HepG2 (cell line): ENCODE measurements around the gene MTHFD1L. TPM values are rescaled to one million over a fixed set of nuclear protein-coding genes. Genes with fewer than 3 reads are reported as not detected.

ENCODE experiments used
- ATAC-seq: fragments of 200-7000 bp; cut with Tn5 transposase; 3 replicates; pipeline ENCODE4 v1.9.1; 2020; ENCODE audit warnings: mild to moderate bottlenecking, moderate library complexity
- BruUV-seq: library from RNA; stranded (reverse); fragments of 400-500 nt; replicated peaks from 2 replicates; lab custom pipeline; 2021; lab: Mats Ljungman, UMichigan
- CTCF ChIA-PET: fragments of 300-600 bp; formaldehyde crosslinking; extraction: SDS; loops from one replicate; lab custom pipeline; 2021; ENCODE audit warnings: low total read pairs, inconsistent platforms, low intra/inter-chr PET ratio; lab: Yijun Ruan, JAX
- POLR2A ChIA-PET: fragments of 350-600 bp; sonication (Branson Sonifier 250); formaldehyde crosslinking; loops from one replicate; lab custom pipeline; 2020; ENCODE audit warnings: antibody characterized with exemption, inconsistent platforms; lab: Yijun Ruan, JAX
- DNase-seq: peaks from one replicate; pipeline ENCODE4 v3.0.0-alpha.2; 2015; ENCODE audit warnings: low spot score
- FAIRE-seq: peaks from 3 replicates; lab custom pipeline; 2011; peaks lifted over from hg19 to GRCh38; lab: Jason Lieb, UNC
- H2AFZ ChIP-seq: one replicate; pipeline ENCODE4 v1.6.1; 2011; ENCODE audit warnings: low read length, inconsistent platforms
- H3K27ac ChIP-seq: fragments of 300-600 bp; 3 replicates; pipeline ENCODE4 v1.8.0; 2011; ENCODE audit warnings: mixed run types, mild to moderate bottlenecking, mixed read lengths, low read length, inconsistent platforms; ENCODE audit not compliant: insufficient read depth; ENCODE audit errors: extremely low read length
- H3K27me3 ChIP-seq, 2 experiments: fragments of 200-600 bp in 1 of 2; 2 replicates in 1 of 2; 3 replicates in 1 of 2; pipeline versions ENCODE4 v1.6.0 to v1.8.0; 2011; ENCODE audit warnings: low read length in 2 of 2, mild to moderate bottlenecking in 2 of 2, moderate library complexity in 2 of 2, inconsistent platforms in 1 of 2; ENCODE audit not compliant: insufficient read depth in 2 of 2, control insufficient read depth in 1 of 2
- H3K36me3 ChIP-seq, 2 experiments: fragments of 200-600 bp in 1 of 2; replicated peaks in 1 of 2; 2 replicates in 1 of 2; 3 replicates in 1 of 2; pipeline versions ENCODE4 v1.5.1 to v1.8.0; 2011; ENCODE audit warnings: low read length in 2 of 2, inconsistent platforms in 1 of 2; ENCODE audit not compliant: insufficient read depth in 2 of 2, control insufficient read depth in 1 of 2
- H3K4me1 ChIP-seq: 2 replicates; pipeline ENCODE4 v1.5.1; 2012; ENCODE audit warnings: low read length, inconsistent platforms; ENCODE audit not compliant: insufficient read depth
- H3K4me2 ChIP-seq: 2 replicates; pipeline ENCODE4 v1.6.0; 2011; ENCODE audit warnings: low read depth, low read length, inconsistent platforms
- H3K4me3 ChIP-seq, 3 experiments: fragments of 200-600 bp in 1 of 3; sonication (generic), shearing (Covaris generic) in 1 of 3; replicated peaks in 1 of 3; 2 replicates each; pipeline ENCODE4 v1.5.1; 2011 to 2016; ENCODE audit warnings: low read length in 3 of 3, inconsistent platforms in 2 of 3, low read depth in 2 of 3, mild to moderate bottlenecking in 2 of 3, control low read depth in 1 of 3, mixed read lengths in 1 of 3; ENCODE audit not compliant: insufficient read depth in 1 of 3
- H3K79me2 ChIP-seq: one replicate; pipeline ENCODE4 v1.6.1; 2011; ENCODE audit warnings: low read length, inconsistent platforms; ENCODE audit not compliant: insufficient read depth
- H3K9ac ChIP-seq: 2 replicates; pipeline ENCODE4 v1.6.0; 2011; ENCODE audit warnings: mild to moderate bottlenecking, low read depth, low read length, inconsistent platforms; ENCODE audit not compliant: insufficient read depth
- H3K9me3 ChIP-seq: 2 replicates; pipeline ENCODE4 v1.5.1; 2012; ENCODE audit warnings: mild to moderate bottlenecking, low read length
- H4K20me1 ChIP-seq: 2 replicates; pipeline ENCODE4 v1.6.0; 2011; ENCODE audit warnings: inconsistent platforms, mild to moderate bottlenecking, low read length, moderate library complexity; ENCODE audit not compliant: insufficient read depth
- MEIS1 ChIP-seq: sonication (generic); formaldehyde crosslinking; IDR thresholded peaks from 2 replicates; pipeline ENCODE4 v1.9.0; 2021; ENCODE audit warnings: mild to moderate bottlenecking, missing genetic modification reagents, moderate library complexity, borderline replicate concordance
- NCOA5 ChIP-seq: sonication (generic); formaldehyde crosslinking; IDR thresholded peaks from 2 replicates; pipeline ENCODE4 v1.4.0; 2020; ENCODE audit warnings: missing genetic modification reagents
- NKX3-1 ChIP-seq: sonication (generic); formaldehyde crosslinking; IDR thresholded peaks from 2 replicates; pipeline ENCODE4 v1.5.0; 2020; ENCODE audit warnings: missing genetic modification reagents
- SNAPC2 ChIP-seq: sonication (generic); formaldehyde crosslinking; IDR thresholded peaks from 2 replicates; pipeline ENCODE4 v1.8.1; 2022; ENCODE audit warnings: mild to moderate bottlenecking, missing genetic modification reagents
- ZNF10 ChIP-seq: sonication (generic); formaldehyde crosslinking; IDR thresholded peaks from 2 replicates; pipeline ENCODE4 v1.4.0; 2020; ENCODE audit warnings: mild to moderate bottlenecking, low read depth, missing genetic modification reagents, borderline replicate concordance
- ZNF33B ChIP-seq: sonication (generic); formaldehyde crosslinking; IDR thresholded peaks from 2 replicates; pipeline ENCODE4 v1.5.1; 2020; ENCODE audit warnings: mild to moderate bottlenecking, missing genetic modification reagents
- ZNF570 ChIP-seq: sonication (generic); formaldehyde crosslinking; IDR thresholded peaks from 2 replicates; pipeline ENCODE4 v1.4.0; 2020; ENCODE audit warnings: mild to moderate bottlenecking, missing genetic modification reagents, borderline replicate concordance
- ZNF782 ChIP-seq: sonication (generic); formaldehyde crosslinking; IDR thresholded peaks from 2 replicates; pipeline ENCODE4 v1.4.0; 2020; ENCODE audit warnings: missing genetic modification reagents, mild to moderate bottlenecking, borderline replicate concordance
- ZNF816 ChIP-seq: sonication (generic); formaldehyde crosslinking; IDR thresholded peaks from 2 replicates; pipeline ENCODE4 v1.8.0; 2022; ENCODE audit warnings: missing genetic modification reagents, mild to moderate bottlenecking, borderline replicate concordance
- WGBS: methylation state at CpG from one replicate; pipeline ENCODE4 v1.1.6; 2017; ENCODE audit warnings: low lambda C conversion rate; 5-methylcytosine and 5-hydroxymethylcytosine counted together
- in situ Hi-C: cut with HindIII; loops from 2 replicates; pipeline ENCODE4 v1.10.0; 2017; ENCODE audit warnings: low pct_unique_long_range_greater_than_20kb; ENCODE audit not compliant: extremely low pct_ligation_motif_present
- intact Hi-C: fragments of 100-400 bp; cut with micrococcal nuclease; formaldehyde crosslinking; loops from one replicate; pipeline ENCODE4 v1.10.0; 2022; ENCODE audit not compliant: unreplicated experiment
- polyA plus RNA-seq, 8 experiments: library from polyadenylated mRNA; depleted of rRNA in 3 of 8; stranded (reverse) in 7 of 8; unstranded in 1 of 8; fragments of >200 nt; fragmentation: Illumina TruSeq in 4 of 8; extraction: Trizol in 4 of 8; gene quantifications; 2 replicates each; pipeline versions ENCODE4 v1.2.1 to v1.2.3, GENCODE V29; 2011 to 2016; ENCODE audit warnings: low read depth in 4 of 8, missing spikeins in 1 of 8, mixed read lengths in 1 of 8; ENCODE audit not compliant: insufficient read depth in 1 of 8
- total RNA-seq, 5 experiments: library from RNA; depleted of rRNA; stranded (reverse); fragments of >200 nt; fragmentation: Illumina TruSeq; extraction: Trizol; gene quantifications; 2 replicates each; pipeline ENCODE4 v1.2.3, GENCODE V29; 2016; ENCODE audit warnings: low read depth in 1 of 5
- TF ChIP-seq, protein P1 (sequence below): sonication (generic); formaldehyde crosslinking; IDR thresholded peaks from 2 replicates; pipeline ENCODE4 v1.4.0; 2020; ENCODE audit warnings: missing genetic modification reagents
- TF ChIP-seq, protein P2 (sequence below): sonication (generic); formaldehyde crosslinking; IDR thresholded peaks from 2 replicates; pipeline ENCODE4 v1.5.0; 2020; ENCODE audit warnings: missing genetic modification reagents, mild to moderate bottlenecking, borderline replicate concordance
- TF ChIP-seq, protein P3 (sequence below), 2 experiments: IDR thresholded peaks; 2 replicates each; pipeline ENCODE4 v1.6.1; 2011 to 2012; ENCODE audit warnings: low read length in 2 of 2, borderline replicate concordance in 1 of 2, low read depth in 1 of 2, mild to moderate bottlenecking in 1 of 2, moderate library complexity in 1 of 2

MTHFD1L gene
- total and polyA plus RNA-seq, 2 of the 13 experiments (the other 11 are each of a cell fraction or from before 2014, with no cell fraction given): 24.0 to 39.6 TPM

DNA sequence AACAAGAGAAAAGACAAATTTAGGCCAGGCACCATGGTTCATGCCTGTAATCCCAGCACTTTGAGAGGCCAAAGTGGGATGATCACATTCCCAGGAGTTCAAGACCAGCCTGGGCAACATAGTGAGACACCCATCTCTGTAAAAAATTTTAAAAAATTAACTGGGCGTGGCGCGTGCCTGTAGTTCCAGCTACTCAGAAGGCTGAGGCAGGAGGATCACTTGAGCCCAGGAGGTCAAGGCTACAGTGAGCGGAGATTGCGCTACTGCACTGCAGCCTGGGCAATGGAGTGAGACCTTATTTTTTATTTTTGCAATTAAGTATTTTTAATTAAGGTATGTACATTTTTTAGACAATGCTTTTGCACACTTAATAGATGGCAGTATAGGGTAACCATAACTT is 3.3 kb downstream of the MTHFD1L start:
- ATAC-seq: no peak
- H3K27ac ChIP-seq: no peak overlapping the region
- peaks cover 58% of the 10 kb centered on the region for H3K79me2 ChIP-seq
- no peak overlapping the region for H3K4me2 ChIP-seq
- POLR2A ChIA-PET: interaction anchor here (1.6 kb wide), 1 partner anchor 10 kb away, joined by 8 read pairs; no protein-coding TSS in a partner anchor
- WGBS: 98% methylated on average over 5 of the region's 5 CpGs
- no peaks in the 10 kb centered on the region for H3K9me3 ChIP-seq
- H3K27me3 ChIP-seq: no peaks in the 10 kb centered on the region; a peak in 1 of 5 replicates
- H3K4me3 ChIP-seq: no peak overlapping the region
- in situ Hi-C loops: no loop called here
- no peak overlapping the region for H3K9ac ChIP-seq
- CTCF ChIA-PET: no interaction called here
- DNase-seq: no peak
- no TSS peak for BruUV-seq
- H4K20me1 ChIP-seq: peaks cover 12% of the 10 kb centered on the region; the same call in 1 of the 2 replicates
- peaks cover 0 to 11% of the 10 kb centered on the region in 2 experiments; a peak in 2 of 5 replicates for H3K36me3 ChIP-seq
- no peak for FAIRE-seq
- intact Hi-C loops: no loop called here
- TF ChIP-seq, protein P1, sequence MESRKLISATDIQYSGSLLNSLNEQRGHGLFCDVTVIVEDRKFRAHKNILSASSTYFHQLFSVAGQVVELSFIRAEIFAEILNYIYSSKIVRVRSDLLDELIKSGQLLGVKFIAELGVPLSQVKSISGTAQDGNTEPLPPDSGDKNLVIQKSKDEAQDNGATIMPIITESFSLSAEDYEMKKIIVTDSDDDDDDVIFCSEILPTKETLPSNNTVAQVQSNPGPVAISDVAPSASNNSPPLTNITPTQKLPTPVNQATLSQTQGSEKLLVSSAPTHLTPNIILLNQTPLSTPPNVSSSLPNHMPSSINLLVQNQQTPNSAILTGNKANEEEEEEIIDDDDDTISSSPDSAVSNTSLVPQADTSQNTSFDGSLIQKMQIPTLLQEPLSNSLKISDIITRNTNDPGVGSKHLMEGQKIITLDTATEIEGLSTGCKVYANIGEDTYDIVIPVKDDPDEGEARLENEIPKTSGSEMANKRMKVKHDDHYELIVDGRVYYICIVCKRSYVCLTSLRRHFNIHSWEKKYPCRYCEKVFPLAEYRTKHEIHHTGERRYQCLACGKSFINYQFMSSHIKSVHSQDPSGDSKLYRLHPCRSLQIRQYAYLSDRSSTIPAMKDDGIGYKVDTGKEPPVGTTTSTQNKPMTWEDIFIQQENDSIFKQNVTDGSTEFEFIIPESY (CRISPR knock-in tag): peak; percentile 76; the same call in 1 of the 2 replicates
- no peak for TF ChIP-seq ZNF10 (CRISPR knock-in tag)
- no peak for TF ChIP-seq NCOA5 (CRISPR knock-in tag)
- H3K4me1 ChIP-seq: peaks cover 34% of the 10 kb centered on the region
- no peak overlapping the region for H2AFZ ChIP-seq

DNA sequence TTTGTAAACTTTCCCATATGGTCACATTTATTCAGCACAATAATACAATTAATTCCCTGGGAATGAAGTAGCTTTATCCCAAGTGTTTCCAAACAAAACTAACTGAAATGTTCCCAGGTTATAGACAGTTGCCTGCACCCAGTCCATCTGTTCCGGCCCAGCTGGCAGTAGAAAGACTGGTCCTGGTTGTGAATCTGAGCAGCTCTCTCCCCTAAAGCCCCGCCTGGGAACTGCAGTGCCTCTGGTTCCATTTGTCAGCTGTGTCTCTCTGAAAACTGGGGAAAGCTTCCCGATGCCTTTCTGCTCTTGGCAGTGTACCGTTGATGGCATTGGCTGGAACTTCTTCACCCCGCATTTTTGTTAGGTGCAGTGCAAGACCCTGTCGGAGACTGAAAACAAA is 8.7 kb downstream of the MTHFD1L start:
- ATAC-seq (no peak), FAIRE-seq (no peak), DNase-seq (no peak)
- H2AFZ ChIP-seq: no peak overlapping the region
- WGBS: 98% methylated on average over 5 of the region's 6 CpGs
- peaks cover 49% of the 10 kb centered on the region for H3K4me1 ChIP-seq
- H3K27ac ChIP-seq: no peak overlapping the region
- BruUV-seq: no TSS peak
- in situ Hi-C loops (no loop called here), intact Hi-C loops (no loop called here)
- CTCF ChIA-PET: no interaction called here
- POLR2A ChIA-PET: no interaction called here
- H3K9ac ChIP-seq: no peak overlapping the region
- peaks cover 7 to 28% of the 10 kb centered on the region in 2 experiments; a peak in 4 of 5 replicates for H3K36me3 ChIP-seq
- H3K4me2 ChIP-seq: no peak overlapping the region
- H3K9me3 ChIP-seq: no peaks in the 10 kb centered on the region
- no peaks in the 10 kb centered on the region for H3K27me3 ChIP-seq
- H3K79me2 ChIP-seq: peaks cover 58% of the 10 kb centered on the region
- no peak overlapping the region for H3K4me3 ChIP-seq
- peaks cover 5% of the 10 kb centered on the region; the same call in 1 of the 2 replicates for H4K20me1 ChIP-seq
- TF ChIP-seq ZNF570 (CRISPR knock-in tag): no peak
- TF ChIP-seq, protein P2, sequence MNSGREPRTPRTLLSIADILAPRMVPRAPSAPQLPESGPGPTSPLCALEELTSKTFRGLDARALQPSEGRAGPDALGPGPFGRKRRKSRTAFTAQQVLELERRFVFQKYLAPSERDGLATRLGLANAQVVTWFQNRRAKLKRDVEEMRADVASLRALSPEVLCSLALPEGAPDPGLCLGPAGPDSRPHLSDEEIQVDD (CRISPR knock-in tag): no peak
- TF ChIP-seq SNAPC2 (CRISPR knock-in tag): no peak
- no peak for TF ChIP-seq ZNF816 (CRISPR knock-in tag)
- no peak for TF ChIP-seq MEIS1 (CRISPR knock-in tag)
- TF ChIP-seq NKX3-1: no peak
- TF ChIP-seq ZNF782 (CRISPR knock-in tag): no peak
- TF ChIP-seq, protein P3, sequence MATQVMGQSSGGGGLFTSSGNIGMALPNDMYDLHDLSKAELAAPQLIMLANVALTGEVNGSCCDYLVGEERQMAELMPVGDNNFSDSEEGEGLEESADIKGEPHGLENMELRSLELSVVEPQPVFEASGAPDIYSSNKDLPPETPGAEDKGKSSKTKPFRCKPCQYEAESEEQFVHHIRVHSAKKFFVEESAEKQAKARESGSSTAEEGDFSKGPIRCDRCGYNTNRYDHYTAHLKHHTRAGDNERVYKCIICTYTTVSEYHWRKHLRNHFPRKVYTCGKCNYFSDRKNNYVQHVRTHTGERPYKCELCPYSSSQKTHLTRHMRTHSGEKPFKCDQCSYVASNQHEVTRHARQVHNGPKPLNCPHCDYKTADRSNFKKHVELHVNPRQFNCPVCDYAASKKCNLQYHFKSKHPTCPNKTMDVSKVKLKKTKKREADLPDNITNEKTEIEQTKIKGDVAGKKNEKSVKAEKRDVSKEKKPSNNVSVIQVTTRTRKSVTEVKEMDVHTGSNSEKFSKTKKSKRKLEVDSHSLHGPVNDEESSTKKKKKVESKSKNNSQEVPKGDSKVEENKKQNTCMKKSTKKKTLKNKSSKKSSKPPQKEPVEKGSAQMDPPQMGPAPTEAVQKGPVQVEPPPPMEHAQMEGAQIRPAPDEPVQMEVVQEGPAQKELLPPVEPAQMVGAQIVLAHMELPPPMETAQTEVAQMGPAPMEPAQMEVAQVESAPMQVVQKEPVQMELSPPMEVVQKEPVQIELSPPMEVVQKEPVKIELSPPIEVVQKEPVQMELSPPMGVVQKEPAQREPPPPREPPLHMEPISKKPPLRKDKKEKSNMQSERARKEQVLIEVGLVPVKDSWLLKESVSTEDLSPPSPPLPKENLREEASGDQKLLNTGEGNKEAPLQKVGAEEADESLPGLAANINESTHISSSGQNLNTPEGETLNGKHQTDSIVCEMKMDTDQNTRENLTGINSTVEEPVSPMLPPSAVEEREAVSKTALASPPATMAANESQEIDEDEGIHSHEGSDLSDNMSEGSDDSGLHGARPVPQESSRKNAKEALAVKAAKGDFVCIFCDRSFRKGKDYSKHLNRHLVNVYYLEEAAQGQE (IDR thresholded peaks at IDR 0.05; ENCODE audit: borderline replicate concordance in 1 of 2, low read depth in 1 of 2, low read length in 2 of 2): no peak
- no peak for TF ChIP-seq ZNF33B (CRISPR knock-in tag)
